H9 (cell line): ENCODE results near the gene HEATR9. TPM values are rescaled to one million over a fixed set of nuclear protein-coding genes. Genes with fewer than 3 reads are reported as not detected.

Experiments used
- DNase-seq: peaks from one replicate; pipeline ENCODE4 v3.0.0-alpha.2; 2017
- H2AFZ ChIP-seq: one replicate; pipeline ENCODE4 v1.6.1; 2013; ENCODE audit warnings: mild to moderate bottlenecking, low read length, control low read depth, moderate library complexity
- H2AK5ac ChIP-seq: 2 replicates; pipeline ENCODE4 v1.6.1; 2013; ENCODE audit warnings: low read length, control low read depth, mixed read lengths; ENCODE audit not compliant: insufficient read length
- H2BK120ac ChIP-seq: one replicate; pipeline ENCODE4 v1.6.1; 2013; ENCODE audit warnings: low read depth, mild to moderate bottlenecking, low read length, control low read depth, inconsistent platforms; ENCODE audit not compliant: poor library complexity, severe bottlenecking
- H2BK12ac ChIP-seq: 2 replicates; pipeline ENCODE4 v1.6.1; 2013; ENCODE audit warnings: low read length, control low read depth, mixed read lengths, low read depth; ENCODE audit not compliant: insufficient read length
- H2BK15ac ChIP-seq: 2 replicates; pipeline ENCODE4 v1.6.1; 2013; ENCODE audit warnings: low read depth, low read length, control low read depth
- H2BK20ac ChIP-seq: one replicate; pipeline ENCODE4 v1.6.1; 2013; ENCODE audit warnings: low read depth, mild to moderate bottlenecking, low read length, control low read depth, inconsistent platforms; ENCODE audit not compliant: poor library complexity, severe bottlenecking
- H2BK5ac ChIP-seq: 2 replicates; pipeline ENCODE4 v1.6.1; 2013; ENCODE audit warnings: low read length, control low read depth, mixed read lengths; ENCODE audit not compliant: insufficient read length
- H3K14ac ChIP-seq: 2 replicates; pipeline ENCODE4 v1.6.1; 2013; ENCODE audit warnings: low read length, control low read depth; ENCODE audit not compliant: insufficient read depth
- H3K18ac ChIP-seq: 2 replicates; pipeline ENCODE4 v1.6.1; 2013; ENCODE audit warnings: low read depth, mild to moderate bottlenecking, mixed read lengths, low read length, control low read depth; ENCODE audit not compliant: insufficient read length
- H3K23ac ChIP-seq: 2 replicates; pipeline ENCODE4 v1.6.1; 2013; ENCODE audit warnings: low read length, control low read depth, mixed read lengths, low read depth; ENCODE audit not compliant: insufficient read length
- H3K23me2 ChIP-seq: 2 replicates; pipeline ENCODE4 v1.6.1; 2013; ENCODE audit warnings: low read depth, mild to moderate bottlenecking, mixed read lengths, low read length, control low read depth; ENCODE audit not compliant: insufficient read length, poor library complexity, severe bottlenecking
- H3K27ac ChIP-seq: 2 replicates; pipeline ENCODE4 v1.5.1; 2013; ENCODE audit warnings: low read length, control low read depth, mixed read lengths, low read depth; ENCODE audit not compliant: insufficient read length
- H3K27me3 ChIP-seq: 2 replicates; pipeline ENCODE4 v1.6.1; 2013; ENCODE audit warnings: low read length, control low read depth, inconsistent platforms; ENCODE audit not compliant: insufficient read depth
- H3K4ac ChIP-seq: 2 replicates; pipeline ENCODE4 v1.6.1; 2013; ENCODE audit warnings: low read depth, mild to moderate bottlenecking, control low read depth, inconsistent platforms, low read length, moderate library complexity
- H3K4me1 ChIP-seq: 2 replicates; pipeline ENCODE4 v1.6.1; 2013; ENCODE audit warnings: low read length, control low read depth, inconsistent platforms; ENCODE audit not compliant: insufficient read depth
- H3K4me2 ChIP-seq: 2 replicates; pipeline ENCODE4 v1.6.1; 2013; ENCODE audit warnings: low read length, control low read depth, mixed read lengths; ENCODE audit not compliant: insufficient read length, insufficient read depth
- H3K56ac ChIP-seq: 2 replicates; pipeline ENCODE4 v1.6.1; 2013; ENCODE audit warnings: low read depth, mild to moderate bottlenecking, mixed read lengths, low read length, control low read depth; ENCODE audit not compliant: insufficient read length
- H3K79me1 ChIP-seq: 2 replicates; pipeline ENCODE4 v1.6.1; 2013; ENCODE audit warnings: low read depth, mild to moderate bottlenecking, moderate library complexity, low read length, control low read depth, inconsistent platforms; ENCODE audit not compliant: insufficient read depth, poor library complexity, severe bottlenecking
- H3K79me2 ChIP-seq: 2 replicates; pipeline ENCODE4 v1.6.1; 2013; ENCODE audit warnings: low read length, control low read depth, inconsistent platforms; ENCODE audit not compliant: insufficient read depth
- H3K9ac ChIP-seq: 2 replicates; pipeline ENCODE4 v1.6.1; 2013; ENCODE audit warnings: low read length, control low read depth, mixed read lengths; ENCODE audit not compliant: insufficient read length; ENCODE audit errors: extremely low read depth
- H3K9me3 ChIP-seq: one replicate; pipeline ENCODE4 v1.6.1; 2013; ENCODE audit warnings: low read depth, low read length, inconsistent platforms; ENCODE audit not compliant: control insufficient read depth
- H3T11ph ChIP-seq: one replicate; pipeline ENCODE4 v1.6.1; 2013; ENCODE audit warnings: mild to moderate bottlenecking, low read length, control low read depth, inconsistent platforms
- H4K20me1 ChIP-seq: one replicate; pipeline ENCODE4 v1.6.1; 2013; ENCODE audit not compliant: control insufficient read depth, insufficient read length, insufficient read depth
- H4K5ac ChIP-seq: 2 replicates; pipeline ENCODE4 v1.6.1; 2013; ENCODE audit warnings: low read depth, mild to moderate bottlenecking, mixed read lengths, low read length, control low read depth; ENCODE audit not compliant: insufficient read length
- H4K8ac ChIP-seq: replicated peaks from 2 replicates; pipeline ENCODE4 v1.6.1; 2013; ENCODE audit warnings: low read length, control low read depth, mixed read lengths, low read depth; ENCODE audit not compliant: insufficient read length
- H4K91ac ChIP-seq: 2 replicates; pipeline ENCODE4 v1.6.1; 2013; ENCODE audit warnings: low read depth, mild to moderate bottlenecking, moderate library complexity, mixed read lengths, low read length, control low read depth; ENCODE audit not compliant: insufficient read length
- H3K27ac Mint-ChIP-seq, 3 experiments: 2 replicates in 2 of 3; 3 replicates in 1 of 3; pipeline ENCODE4 v1.8.0; 2020 to 2021; ENCODE audit warnings: mixed read lengths in 3 of 3, mild to moderate bottlenecking in 1 of 3, moderate library complexity in 1 of 3
- H3K27me3 Mint-ChIP-seq: 2 replicates; pipeline ENCODE4 v1.8.0; 2021; ENCODE audit warnings: low read depth, mild to moderate bottlenecking, moderate library complexity, mixed read lengths
- H3K36me3 Mint-ChIP-seq, 3 experiments: 2 replicates in 2 of 3; 3 replicates in 1 of 3; pipeline ENCODE4 v1.8.0; 2020 to 2021; ENCODE audit warnings: low read depth in 3 of 3, mixed read lengths in 3 of 3; ENCODE audit not compliant: insufficient read depth in 1 of 3
- H3K4me1 Mint-ChIP-seq, 2 experiments: 2 replicates each; pipeline ENCODE4 v1.8.0; 2020; ENCODE audit warnings: mixed read lengths in 2 of 2
- H3K4me3 Mint-ChIP-seq, 2 experiments: 2 replicates in 1 of 2; 3 replicates in 1 of 2; pipeline ENCODE4 v1.8.0; 2020 to 2021; ENCODE audit warnings: mild to moderate bottlenecking in 2 of 2, mixed read lengths in 2 of 2, moderate library complexity in 1 of 2
- H3K9me3 Mint-ChIP-seq, 2 experiments: 2 replicates in 1 of 2; 3 replicates in 1 of 2; pipeline ENCODE4 v1.8.0; 2020; ENCODE audit warnings: mild to moderate bottlenecking in 2 of 2, mixed read lengths in 2 of 2, moderate library complexity in 1 of 2
- CTCF ChIP-seq: fragments of 200-600 bp; sonication (generic); conservative IDR thresholded peaks from 3 replicates; pipeline ENCODE4 v1.8.0; 2021; ENCODE audit warnings: antibody characterized with exemption, mild to moderate bottlenecking
- WGBS: extraction: QIAGEN DNeasy Blood & Tissue Kit; methylation state at CpG from one replicate; pipeline ENCODE4 v1.1.7; 2013; ENCODE audit warnings: missing lambda C conversion rate, low lambda C conversion rate, mixed read lengths; ENCODE audit not compliant: insufficient read length; ENCODE audit errors: extremely low coverage; 5-methylcytosine and 5-hydroxymethylcytosine counted together
- total RNA-seq: library from RNA; stranded (reverse); gene quantifications from 2 replicates; pipeline ENCODE4 v1.2.1, GENCODE V29; 2021

HEATR9 gene
- total RNA-seq, 1 experiment from 2014 or later: not detected

DNA sequence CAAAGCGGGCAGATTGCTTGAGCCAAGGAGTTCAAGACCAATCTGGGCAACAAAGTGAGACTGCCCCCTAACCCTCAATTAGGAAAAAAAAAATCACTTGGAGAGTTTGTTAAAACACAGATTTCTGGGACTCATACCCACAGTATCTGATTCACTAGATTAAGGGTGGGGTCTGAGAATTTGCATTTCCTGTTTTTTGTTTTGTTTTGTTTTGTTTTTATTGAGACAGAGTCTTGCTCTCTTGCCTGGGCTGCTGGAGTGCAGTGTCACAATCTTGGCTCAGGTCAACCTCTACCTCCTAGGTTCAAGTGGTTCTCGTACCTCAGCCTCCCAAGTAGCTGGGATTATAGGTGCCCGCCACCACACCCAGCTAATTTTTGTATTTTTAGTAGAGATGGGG is 1.1 kb downstream of the HEATR9 start:
- no peaks in the 10 kb centered on the region; the same call in 1 of the 2 replicates for H3K27me3 Mint-ChIP-seq
- Histone ChIP-seq H3K23me2 (no peaks in the 10 kb centered on the region), H4K5ac (no peak overlapping the region), H3K14ac (no peak overlapping the region), H4K20me1 (no peaks in the 10 kb centered on the region), H4K91ac (no peak overlapping the region), H4K8ac (no peak overlapping the region), H2AK5ac (no peak overlapping the region), H2BK15ac (no peak overlapping the region), H3K18ac (no peak overlapping the region), H3K79me1 (no peaks in the 10 kb centered on the region), H3K4me2 (no peak overlapping the region), H2BK20ac (no peak overlapping the region), H3K27me3 (no peaks in the 10 kb centered on the region), H2BK120ac (no peak overlapping the region), H3T11ph (no peak overlapping the region), H3K23ac (no peak overlapping the region), H3K4ac (no peak overlapping the region), H3K27ac (no peak overlapping the region), H3K4me1 (no peaks in the 10 kb centered on the region), H3K56ac (no peak overlapping the region), H2BK12ac (no peak overlapping the region), H3K9me3 (no peaks in the 10 kb centered on the region), H3K79me2 (no peaks in the 10 kb centered on the region), H2BK5ac (no peak overlapping the region), H3K9ac (no peak overlapping the region), H2AFZ (no peak overlapping the region)
- no peak for TF ChIP-seq CTCF
- no peak overlapping the region for H3K27ac Mint-ChIP-seq
- H3K36me3 Mint-ChIP-seq: no peaks in the 10 kb centered on the region; a peak in 1 of 7 replicates
- DNase-seq: no peak
- H3K4me1 Mint-ChIP-seq: peaks cover 5 to 8% of the 10 kb centered on the region in 2 experiments; a peak in 3 of 4 replicates
- no CpG with 5 or more reads among the region's 3 CpGs for WGBS
- no peaks in the 10 kb centered on the region for H3K9me3 Mint-ChIP-seq
- H3K4me3 Mint-ChIP-seq: no peak overlapping the region
